ENCODE results near the gene TBX20. TPM values are rescaled to one million over a fixed set of nuclear protein-coding genes. Genes with fewer than 3 reads are reported as not detected.
"Not testable (repeated sequence)": the region's sequence is repeated elsewhere in the genome, so short reads cannot be mapped to it uniquely, and the experiment has no call there.

Gene TBX20
- total RNA-seq, 1 donor from 2014 or later, result 1.3 TPM

DNA sequence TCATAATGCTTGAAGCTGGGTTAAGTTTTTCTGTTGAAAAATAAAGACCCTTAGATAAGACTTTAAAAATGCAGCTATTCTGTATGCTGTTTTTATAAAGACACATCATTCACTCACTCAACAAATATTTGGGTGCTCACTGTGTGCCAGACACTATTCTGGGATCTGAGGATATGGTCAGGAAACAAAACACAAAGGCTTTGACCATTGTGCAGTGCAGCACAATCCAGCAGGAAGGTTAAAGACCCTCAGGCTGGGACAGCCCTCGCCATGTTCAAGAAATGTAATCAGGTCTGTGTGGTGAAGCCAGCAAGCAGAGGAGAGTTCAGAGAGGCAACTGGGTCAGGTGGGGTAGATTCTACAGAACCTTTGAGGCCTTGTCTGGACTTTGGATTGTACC is 31.5 kb downstream of the TBX20 start:
- FAIRE-seq; H3K27ac Mint-ChIP-seq (ENCODE audit: unreplicated experiment): not testable (repeated sequence)

DNA sequence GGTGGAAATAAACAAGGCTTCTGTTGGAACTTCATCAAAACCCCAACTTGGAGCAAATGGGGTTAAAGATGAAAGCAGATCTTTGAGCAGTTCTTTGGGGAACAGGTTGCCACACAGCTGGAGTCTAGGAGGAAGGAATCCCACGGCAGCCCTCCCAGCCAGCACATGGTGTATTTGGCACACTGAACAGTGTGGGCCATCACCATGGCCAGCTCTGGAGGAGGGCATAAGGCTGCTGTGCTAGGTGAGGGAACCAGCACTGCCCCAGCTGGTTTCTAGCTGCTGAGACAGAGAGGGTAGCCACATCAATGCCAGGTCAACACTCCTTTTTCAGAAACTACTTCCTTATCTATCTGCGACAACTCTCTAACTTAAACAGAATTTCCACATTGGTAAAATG is 33.7 kb downstream of the TBX20 start:
- H3K9ac ChIP-seq (ENCODE audit: low read length); H3K27me3 Mint-ChIP-seq (ENCODE audit: low read depth, unreplicated experiment); H2AFZ ChIP-seq (ENCODE audit: low read depth, low read length); H4K20me1 ChIP-seq (ENCODE audit: insufficient read depth, low read length); H3K4me1 ChIP-seq (ENCODE audit: insufficient read depth, low read length); H3K27ac ChIP-seq (ENCODE audit: low read depth, low read length); FAIRE-seq; H3K79me2 ChIP-seq (ENCODE audit: insufficient read depth, low read length); H3K27me3 ChIP-seq (ENCODE audit: insufficient read depth, low read length); DNase-seq (ENCODE audit: low read depth); H3K4me3 Mint-ChIP-seq (ENCODE audit: unreplicated experiment); H3K36me3 ChIP-seq (ENCODE audit: insufficient read depth, low read length); H3K4me3 ChIP-seq (ENCODE audit: insufficient read depth, low read depth, low read length); H3K9me3 Mint-ChIP-seq (ENCODE audit: unreplicated experiment); H3K36me3 Mint-ChIP-seq (ENCODE audit: low read depth, unreplicated experiment); H3K27ac Mint-ChIP-seq (ENCODE audit: unreplicated experiment); H3K9me3 ChIP-seq (ENCODE audit: insufficient read depth, low read depth, low read length); H3K4me2 ChIP-seq (ENCODE audit: low read length); H3K4me1 Mint-ChIP-seq (ENCODE audit: low read depth, unreplicated experiment): not testable (repeated sequence)

More for the DNA sequence above, 31.5 kb downstream of the TBX20 start:
- not testable (repeated sequence) for H3K36me3 Mint-ChIP-seq (ENCODE audit: low read depth, unreplicated experiment); H3K9me3 ChIP-seq (ENCODE audit: insufficient read depth, low read depth, low read length); H2AFZ ChIP-seq (ENCODE audit: low read depth, low read length); H3K4me1 ChIP-seq (ENCODE audit: insufficient read depth, low read length); H3K9me3 Mint-ChIP-seq (ENCODE audit: unreplicated experiment); H3K4me3 Mint-ChIP-seq (ENCODE audit: unreplicated experiment); H3K27ac ChIP-seq (ENCODE audit: low read depth, low read length); DNase-seq (ENCODE audit: low read depth); H3K27me3 ChIP-seq (ENCODE audit: insufficient read depth, low read length); H3K4me1 Mint-ChIP-seq (ENCODE audit: low read depth, unreplicated experiment); H4K20me1 ChIP-seq (ENCODE audit: insufficient read depth, low read length); H3K27me3 Mint-ChIP-seq (ENCODE audit: low read depth, unreplicated experiment); H3K79me2 ChIP-seq (ENCODE audit: insufficient read depth, low read length); H3K4me2 ChIP-seq (ENCODE audit: low read length); H3K36me3 ChIP-seq (ENCODE audit: insufficient read depth, low read length); H3K4me3 ChIP-seq (ENCODE audit: insufficient read depth, low read depth, low read length); H3K9ac ChIP-seq (ENCODE audit: low read length)

DNA sequence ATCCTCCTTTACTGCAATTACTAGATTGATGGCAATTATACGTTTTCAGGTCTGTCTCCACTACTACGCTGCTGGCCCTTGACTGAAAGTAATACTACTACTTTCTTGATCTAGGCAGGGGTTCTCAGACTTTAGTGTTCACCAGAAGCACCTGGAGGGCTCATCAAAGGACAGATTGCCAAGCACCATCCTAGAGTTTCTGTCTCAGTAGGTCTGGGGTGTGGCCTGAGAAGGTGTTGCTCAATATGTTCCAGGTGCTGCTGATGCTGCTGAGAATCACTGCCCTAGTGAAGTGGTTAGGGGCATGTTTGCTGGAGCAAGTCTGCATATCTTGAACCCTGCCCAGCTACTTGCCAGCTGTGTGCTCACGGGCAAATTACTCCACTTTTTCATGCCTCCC is 37.9 kb downstream of the TBX20 start:
- not testable (repeated sequence) for DNase-seq (ENCODE audit: low read depth); H3K4me3 Mint-ChIP-seq (ENCODE audit: unreplicated experiment); H3K79me2 ChIP-seq (ENCODE audit: insufficient read depth, low read length); H3K4me2 ChIP-seq (ENCODE audit: low read length); H3K4me1 ChIP-seq (ENCODE audit: insufficient read depth, low read length); H3K36me3 ChIP-seq (ENCODE audit: insufficient read depth, low read length); H3K27me3 Mint-ChIP-seq (ENCODE audit: low read depth, unreplicated experiment); H3K27me3 ChIP-seq (ENCODE audit: insufficient read depth, low read length); H3K36me3 Mint-ChIP-seq (ENCODE audit: low read depth, unreplicated experiment); H4K20me1 ChIP-seq (ENCODE audit: insufficient read depth, low read length); H3K4me1 Mint-ChIP-seq (ENCODE audit: low read depth, unreplicated experiment); H3K9me3 Mint-ChIP-seq (ENCODE audit: unreplicated experiment); FAIRE-seq; H3K9me3 ChIP-seq (ENCODE audit: insufficient read depth, low read depth, low read length); H3K9ac ChIP-seq (ENCODE audit: low read length); H3K27ac Mint-ChIP-seq (ENCODE audit: unreplicated experiment); H3K4me3 ChIP-seq (ENCODE audit: insufficient read depth, low read depth, low read length); H3K27ac ChIP-seq (ENCODE audit: low read depth, low read length); H2AFZ ChIP-seq (ENCODE audit: low read depth, low read length)

DNA sequence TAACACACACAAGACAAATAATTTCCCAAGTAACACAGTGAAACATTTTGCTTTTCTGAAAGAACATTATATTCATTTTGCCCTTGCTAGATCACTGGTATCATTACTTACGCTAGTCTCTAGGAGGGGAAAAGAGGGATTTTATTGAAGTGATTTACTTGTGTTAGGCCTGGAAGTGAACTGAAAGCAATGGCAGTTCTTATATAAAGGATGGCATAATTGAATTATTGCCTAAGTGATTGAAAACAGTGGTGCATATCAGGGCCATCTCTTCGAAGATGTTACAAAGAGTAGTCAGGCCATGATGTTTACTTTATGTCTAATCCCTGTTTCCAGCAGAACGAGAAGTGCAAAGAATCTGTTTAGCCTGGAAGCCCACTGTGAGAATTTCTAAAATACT is 38.8 kb downstream of the TBX20 start:
- H3K27me3 ChIP-seq (ENCODE audit: insufficient read depth, low read length); H3K9me3 Mint-ChIP-seq (ENCODE audit: unreplicated experiment); H3K9ac ChIP-seq (ENCODE audit: low read length); FAIRE-seq; H3K4me1 ChIP-seq (ENCODE audit: insufficient read depth, low read length); H3K27me3 Mint-ChIP-seq (ENCODE audit: low read depth, unreplicated experiment); H4K20me1 ChIP-seq (ENCODE audit: insufficient read depth, low read length); H3K4me1 Mint-ChIP-seq (ENCODE audit: low read depth, unreplicated experiment); H3K4me2 ChIP-seq (ENCODE audit: low read length); H3K9me3 ChIP-seq (ENCODE audit: insufficient read depth, low read depth, low read length); H2AFZ ChIP-seq (ENCODE audit: low read depth, low read length); H3K79me2 ChIP-seq (ENCODE audit: insufficient read depth, low read length); H3K36me3 Mint-ChIP-seq (ENCODE audit: low read depth, unreplicated experiment); H3K4me3 ChIP-seq (ENCODE audit: insufficient read depth, low read depth, low read length); H3K4me3 Mint-ChIP-seq (ENCODE audit: unreplicated experiment); H3K36me3 ChIP-seq (ENCODE audit: insufficient read depth, low read length); H3K27ac ChIP-seq (ENCODE audit: low read depth, low read length); DNase-seq (ENCODE audit: low read depth); H3K27ac Mint-ChIP-seq (ENCODE audit: unreplicated experiment): not testable (repeated sequence)

DNA sequence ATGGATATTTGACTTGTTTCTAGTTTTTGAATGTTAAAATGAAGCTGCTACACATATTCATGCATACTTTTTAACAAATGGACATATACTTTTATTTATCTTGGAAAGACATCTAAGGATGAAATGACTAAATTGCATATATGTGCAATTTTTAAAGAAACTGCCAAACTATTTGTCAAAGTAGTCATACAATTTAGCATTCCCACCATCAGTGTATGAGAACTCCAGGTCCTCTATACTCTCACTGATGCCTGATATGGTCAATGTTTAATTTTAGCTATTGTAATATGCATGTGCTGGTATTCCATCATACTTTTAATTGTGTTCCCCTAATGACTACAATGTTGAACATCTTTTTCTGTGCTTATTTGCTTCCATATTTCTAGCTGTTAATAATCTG is 47.0 kb downstream of the TBX20 start:
- not testable (repeated sequence) for H3K27ac ChIP-seq (ENCODE audit: low read depth, low read length); H3K4me2 ChIP-seq (ENCODE audit: low read length)

DNA sequence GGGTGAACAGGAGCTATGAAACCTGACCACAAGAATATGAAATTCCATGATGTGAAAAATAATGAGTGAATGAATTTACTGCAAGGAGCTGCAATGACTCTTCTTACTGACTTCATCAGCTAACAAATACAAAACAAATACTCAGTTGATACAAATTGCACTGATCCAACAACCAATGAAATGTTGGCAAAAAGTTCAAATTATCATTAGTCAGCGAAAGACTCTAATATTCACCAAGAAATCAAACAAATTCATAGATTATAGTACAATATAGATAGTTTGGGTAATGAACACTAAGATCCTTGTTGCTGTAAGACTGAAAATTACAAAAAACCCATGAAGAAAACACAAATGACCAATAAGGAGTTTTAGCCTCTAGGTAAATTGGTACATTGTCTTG is 49.0 kb downstream of the TBX20 start:
- not testable (repeated sequence) for H3K36me3 ChIP-seq (ENCODE audit: insufficient read depth, low read length); H3K4me1 ChIP-seq (ENCODE audit: insufficient read depth, low read length); H3K9me3 ChIP-seq (ENCODE audit: insufficient read depth, low read depth, low read length); H2AFZ ChIP-seq (ENCODE audit: low read depth, low read length); H3K4me3 ChIP-seq (ENCODE audit: insufficient read depth, low read depth, low read length); H3K27me3 ChIP-seq (ENCODE audit: insufficient read depth, low read length); H3K27ac ChIP-seq (ENCODE audit: low read depth, low read length); FAIRE-seq; H3K27me3 Mint-ChIP-seq (ENCODE audit: low read depth, unreplicated experiment); H3K79me2 ChIP-seq (ENCODE audit: insufficient read depth, low read length); H3K4me3 Mint-ChIP-seq (ENCODE audit: unreplicated experiment); H3K27ac Mint-ChIP-seq (ENCODE audit: unreplicated experiment); DNase-seq (ENCODE audit: low read depth); H3K9ac ChIP-seq (ENCODE audit: low read length); H4K20me1 ChIP-seq (ENCODE audit: insufficient read depth, low read length); H3K36me3 Mint-ChIP-seq (ENCODE audit: low read depth, unreplicated experiment); H3K4me2 ChIP-seq (ENCODE audit: low read length); H3K9me3 Mint-ChIP-seq (ENCODE audit: unreplicated experiment); H3K4me1 Mint-ChIP-seq (ENCODE audit: low read depth, unreplicated experiment)

More for the DNA sequence above, 47.0 kb downstream of the TBX20 start:
- H3K79me2 ChIP-seq (ENCODE audit: insufficient read depth, low read length); FAIRE-seq; H3K27me3 Mint-ChIP-seq (ENCODE audit: low read depth, unreplicated experiment); H3K4me1 ChIP-seq (ENCODE audit: insufficient read depth, low read length); H3K9ac ChIP-seq (ENCODE audit: low read length); H3K4me3 Mint-ChIP-seq (ENCODE audit: unreplicated experiment); H3K36me3 Mint-ChIP-seq (ENCODE audit: low read depth, unreplicated experiment); H3K27me3 ChIP-seq (ENCODE audit: insufficient read depth, low read length); H3K9me3 ChIP-seq (ENCODE audit: insufficient read depth, low read depth, low read length); H3K4me3 ChIP-seq (ENCODE audit: insufficient read depth, low read depth, low read length); DNase-seq (ENCODE audit: low read depth); H3K9me3 Mint-ChIP-seq (ENCODE audit: unreplicated experiment); H4K20me1 ChIP-seq (ENCODE audit: insufficient read depth, low read length); H3K27ac Mint-ChIP-seq (ENCODE audit: unreplicated experiment); H3K36me3 ChIP-seq (ENCODE audit: insufficient read depth, low read length); H3K4me1 Mint-ChIP-seq (ENCODE audit: low read depth, unreplicated experiment); H2AFZ ChIP-seq (ENCODE audit: low read depth, low read length): not testable (repeated sequence)

Data from astrocyte (in vitro differentiated cells and primary cell).